ENCODE data around the gene DAND5.
A peak's percentile ranks its signal among the peaks of the same experiment; 100 is the strongest.

Gene DAND5

DNA sequence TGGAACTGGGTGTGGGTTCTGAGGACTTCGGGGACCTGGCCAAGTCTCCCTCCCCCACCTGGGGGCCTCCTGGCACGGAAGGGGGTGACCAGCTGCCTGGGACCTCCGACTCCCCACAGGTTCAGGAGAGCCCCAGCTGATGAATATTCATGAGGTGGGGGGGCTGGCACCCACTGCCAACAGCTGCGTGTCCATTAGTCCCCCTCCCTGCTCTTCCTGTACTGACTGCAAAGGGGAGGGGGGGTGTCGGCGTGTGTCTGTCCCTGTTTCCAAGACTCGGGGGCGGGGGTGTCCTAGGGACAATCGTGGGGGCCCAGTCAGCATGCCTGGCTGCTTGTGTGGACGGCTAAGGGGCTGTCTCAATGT lies 15.3 kb downstream of the DAND5 start:
- Histone ChIP-seq H3K4me2 (ENCODE audit: insufficient read depth, low read length) (no peak overlapping the region), H3K27me3 (ENCODE audit: insufficient read depth, low read length, poor library complexity) (peaks cover 4% of the 10 kb centered on the region), H3K9me3 (ENCODE audit: insufficient read depth, low read length, severe bottlenecking) (no peaks in the 10 kb centered on the region), H2AFZ (ENCODE audit: low read depth, low read length) (no peak overlapping the region), H3K79me2 (ENCODE audit: insufficient read depth, low read length) (no peaks in the 10 kb centered on the region), H4K20me1 (ENCODE audit: insufficient read depth, low read length) (no peaks in the 10 kb centered on the region), H3K27ac (ENCODE audit: low read length) (no peak overlapping the region), H3K4me3 (ENCODE audit: low read depth in 1 of 2, low read length in 2 of 2) (no peak overlapping the region), H3K36me3 (ENCODE audit: insufficient read depth, low read length) (no peaks in the 10 kb centered on the region), H3K9ac (ENCODE audit: low read depth, low read length) (no peak overlapping the region), H3K4me1 (ENCODE audit: insufficient read depth, low read length) (peaks cover 9% of the 10 kb centered on the region)
- ATAC-seq (ENCODE audit: insufficient read depth, low read depth) (no peak), DNase-seq (peak; percentile 17)
- no peak for TF ChIP-seq CTCF (IDR thresholded peaks at IDR 0.05; ENCODE audit: borderline replicate concordance, extremely low read depth, low read length, poor library complexity, severe bottlenecking)
- TF ChIP-seq EZH2 (IDR thresholded peaks at IDR 0.05; ENCODE audit: borderline replicate concordance, low read depth, low read length, severe bottlenecking): no peak

DNA sequence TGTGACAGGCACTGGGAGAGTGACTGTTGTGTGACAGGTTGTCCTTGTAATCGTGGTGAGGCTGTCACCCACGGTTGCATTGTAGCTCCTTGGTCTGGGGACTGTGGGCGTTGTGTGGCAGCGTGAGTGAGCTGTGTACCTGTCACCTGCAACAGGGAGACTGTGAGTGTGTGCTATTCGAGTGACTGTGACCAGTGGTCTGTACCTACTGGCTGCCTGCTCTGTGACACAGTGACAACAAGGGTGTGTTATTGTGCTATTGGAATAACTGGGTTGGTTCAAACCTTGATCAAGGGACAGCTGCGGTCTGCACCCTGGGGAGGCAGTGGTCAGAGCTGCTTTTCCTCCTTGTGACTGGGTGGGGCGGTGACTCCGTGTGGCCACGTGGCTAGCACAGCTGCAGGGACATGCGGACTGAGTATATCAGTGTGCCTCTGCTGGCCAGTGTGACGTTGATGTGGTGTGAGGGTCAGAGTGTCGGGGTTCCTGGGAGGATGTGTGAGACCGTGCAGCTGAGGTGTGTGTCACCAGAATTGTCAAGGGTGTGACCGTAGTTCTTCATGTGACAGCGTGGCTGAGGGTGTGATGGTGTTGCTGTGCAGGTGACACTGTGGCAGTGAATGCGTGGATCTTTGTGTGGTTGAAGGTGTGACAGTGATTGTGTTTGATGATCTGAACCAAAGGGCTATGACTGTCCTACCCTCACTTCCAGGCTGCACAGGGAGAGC lies 15.8 kb downstream of the DAND5 start:
- Histone ChIP-seq H3K9ac (ENCODE audit: low read depth, low read length) (no peak overlapping the region), H3K36me3 (ENCODE audit: insufficient read depth, low read length) (no peaks in the 10 kb centered on the region), H3K4me2 (ENCODE audit: insufficient read depth, low read length) (no peak overlapping the region), H4K20me1 (ENCODE audit: insufficient read depth, low read length) (no peaks in the 10 kb centered on the region), H3K9me3 (ENCODE audit: insufficient read depth, low read length, severe bottlenecking) (no peaks in the 10 kb centered on the region), H2AFZ (ENCODE audit: low read depth, low read length) (no peak overlapping the region), H3K27me3 (ENCODE audit: insufficient read depth, low read length, poor library complexity) (peaks cover 4% of the 10 kb centered on the region), H3K4me3 (ENCODE audit: low read depth in 1 of 2, low read length in 2 of 2) (no peak overlapping the region), H3K79me2 (ENCODE audit: insufficient read depth, low read length) (no peaks in the 10 kb centered on the region), H3K27ac (ENCODE audit: low read length) (no peak overlapping the region), H3K4me1 (ENCODE audit: insufficient read depth, low read length) (peaks cover 9% of the 10 kb centered on the region)
- TF ChIP-seq EZH2 (IDR thresholded peaks at IDR 0.05; ENCODE audit: borderline replicate concordance, low read depth, low read length, severe bottlenecking) (no peak), CTCF (IDR thresholded peaks at IDR 0.05; ENCODE audit: borderline replicate concordance, extremely low read depth, low read length, poor library complexity, severe bottlenecking) (no peak)
- no peak for ATAC-seq (ENCODE audit: insufficient read depth, low read depth)
- no peak for DNase-seq

GRCh38 chr19:12986726-12987125 lies 17.4 kb downstream of the DAND5 start:
- H3K9me3 ChIP-seq (ENCODE audit: insufficient read depth, low read length, severe bottlenecking): no peaks in the 10 kb centered on the region
- H3K27me3 ChIP-seq (ENCODE audit: insufficient read depth, low read length, poor library complexity): peaks cover 4% of the 10 kb centered on the region
- no peak overlapping the region for H3K9ac ChIP-seq (ENCODE audit: low read depth, low read length)
- H3K4me2 ChIP-seq (ENCODE audit: insufficient read depth, low read length): no peak overlapping the region
- ATAC-seq (ENCODE audit: insufficient read depth, low read depth): no peak
- no peaks in the 10 kb centered on the region for H3K36me3 ChIP-seq (ENCODE audit: insufficient read depth, low read length)
- DNase-seq: no peak
- no peaks in the 10 kb centered on the region for H4K20me1 ChIP-seq (ENCODE audit: insufficient read depth, low read length)
- peaks cover 9% of the 10 kb centered on the region for H3K4me1 ChIP-seq (ENCODE audit: insufficient read depth, low read length)
- no peak overlapping the region for H2AFZ ChIP-seq (ENCODE audit: low read depth, low read length)
- no peak overlapping the region for H3K27ac ChIP-seq (ENCODE audit: low read length)
- no peaks in the 10 kb centered on the region for H3K79me2 ChIP-seq (ENCODE audit: insufficient read depth, low read length)
- no peak overlapping the region for H3K4me3 ChIP-seq (ENCODE audit: low read depth in 1 of 2, low read length in 2 of 2)
- TF ChIP-seq EZH2 (IDR thresholded peaks at IDR 0.05; ENCODE audit: borderline replicate concordance, low read depth, low read length, severe bottlenecking) (no peak), CTCF (IDR thresholded peaks at IDR 0.05; ENCODE audit: borderline replicate concordance, extremely low read depth, low read length, poor library complexity, severe bottlenecking) (no peak)

Measured in DND-41 (cell line).